H9 (cell line): Measurements from ENCODE around the gene LRRC36. TPM values are rescaled to one million over a fixed set of nuclear protein-coding genes. Genes with fewer than 3 reads are reported as not detected.
A peak's percentile ranks its signal among the peaks of the same experiment; 100 is the strongest.

Experiments
- DNase-seq: peaks from one replicate; pipeline ENCODE4 v3.0.0-alpha.2; 2017
- H2AFZ ChIP-seq: one replicate; pipeline ENCODE4 v1.6.1; 2013; ENCODE audit warnings: mild to moderate bottlenecking, low read length, control low read depth, moderate library complexity
- H2AK5ac ChIP-seq: 2 replicates; pipeline ENCODE4 v1.6.1; 2013; ENCODE audit warnings: low read length, control low read depth, mixed read lengths; ENCODE audit not compliant: insufficient read length
- H2BK120ac ChIP-seq: one replicate; pipeline ENCODE4 v1.6.1; 2013; ENCODE audit warnings: low read depth, mild to moderate bottlenecking, low read length, control low read depth, inconsistent platforms; ENCODE audit not compliant: poor library complexity, severe bottlenecking
- H2BK12ac ChIP-seq: 2 replicates; pipeline ENCODE4 v1.6.1; 2013; ENCODE audit warnings: low read length, control low read depth, mixed read lengths, low read depth; ENCODE audit not compliant: insufficient read length
- H2BK15ac ChIP-seq: 2 replicates; pipeline ENCODE4 v1.6.1; 2013; ENCODE audit warnings: low read depth, low read length, control low read depth
- H2BK20ac ChIP-seq: one replicate; pipeline ENCODE4 v1.6.1; 2013; ENCODE audit warnings: low read depth, mild to moderate bottlenecking, low read length, control low read depth, inconsistent platforms; ENCODE audit not compliant: poor library complexity, severe bottlenecking
- H2BK5ac ChIP-seq: 2 replicates; pipeline ENCODE4 v1.6.1; 2013; ENCODE audit warnings: low read length, control low read depth, mixed read lengths; ENCODE audit not compliant: insufficient read length
- H3K14ac ChIP-seq: 2 replicates; pipeline ENCODE4 v1.6.1; 2013; ENCODE audit warnings: low read length, control low read depth; ENCODE audit not compliant: insufficient read depth
- H3K18ac ChIP-seq: 2 replicates; pipeline ENCODE4 v1.6.1; 2013; ENCODE audit warnings: low read depth, mild to moderate bottlenecking, mixed read lengths, low read length, control low read depth; ENCODE audit not compliant: insufficient read length
- H3K23ac ChIP-seq: 2 replicates; pipeline ENCODE4 v1.6.1; 2013; ENCODE audit warnings: low read length, control low read depth, mixed read lengths, low read depth; ENCODE audit not compliant: insufficient read length
- H3K23me2 ChIP-seq: 2 replicates; pipeline ENCODE4 v1.6.1; 2013; ENCODE audit warnings: low read depth, mild to moderate bottlenecking, mixed read lengths, low read length, control low read depth; ENCODE audit not compliant: insufficient read length, poor library complexity, severe bottlenecking
- H3K27ac ChIP-seq: 2 replicates; pipeline ENCODE4 v1.5.1; 2013; ENCODE audit warnings: low read length, control low read depth, mixed read lengths, low read depth; ENCODE audit not compliant: insufficient read length
- H3K27me3 ChIP-seq: 2 replicates; pipeline ENCODE4 v1.6.1; 2013; ENCODE audit warnings: low read length, control low read depth, inconsistent platforms; ENCODE audit not compliant: insufficient read depth
- H3K4ac ChIP-seq: 2 replicates; pipeline ENCODE4 v1.6.1; 2013; ENCODE audit warnings: low read depth, mild to moderate bottlenecking, control low read depth, inconsistent platforms, low read length, moderate library complexity
- H3K4me1 ChIP-seq: 2 replicates; pipeline ENCODE4 v1.6.1; 2013; ENCODE audit warnings: low read length, control low read depth, inconsistent platforms; ENCODE audit not compliant: insufficient read depth
- H3K4me2 ChIP-seq: 2 replicates; pipeline ENCODE4 v1.6.1; 2013; ENCODE audit warnings: low read length, control low read depth, mixed read lengths; ENCODE audit not compliant: insufficient read length, insufficient read depth
- H3K56ac ChIP-seq: 2 replicates; pipeline ENCODE4 v1.6.1; 2013; ENCODE audit warnings: low read depth, mild to moderate bottlenecking, mixed read lengths, low read length, control low read depth; ENCODE audit not compliant: insufficient read length
- H3K79me1 ChIP-seq: 2 replicates; pipeline ENCODE4 v1.6.1; 2013; ENCODE audit warnings: low read depth, mild to moderate bottlenecking, moderate library complexity, low read length, control low read depth, inconsistent platforms; ENCODE audit not compliant: insufficient read depth, poor library complexity, severe bottlenecking
- H3K79me2 ChIP-seq: 2 replicates; pipeline ENCODE4 v1.6.1; 2013; ENCODE audit warnings: low read length, control low read depth, inconsistent platforms; ENCODE audit not compliant: insufficient read depth
- H3K9ac ChIP-seq: 2 replicates; pipeline ENCODE4 v1.6.1; 2013; ENCODE audit warnings: low read length, control low read depth, mixed read lengths; ENCODE audit not compliant: insufficient read length; ENCODE audit errors: extremely low read depth
- H3K9me3 ChIP-seq: one replicate; pipeline ENCODE4 v1.6.1; 2013; ENCODE audit warnings: low read depth, low read length, inconsistent platforms; ENCODE audit not compliant: control insufficient read depth
- H3T11ph ChIP-seq: one replicate; pipeline ENCODE4 v1.6.1; 2013; ENCODE audit warnings: mild to moderate bottlenecking, low read length, control low read depth, inconsistent platforms
- H4K20me1 ChIP-seq: one replicate; pipeline ENCODE4 v1.6.1; 2013; ENCODE audit not compliant: control insufficient read depth, insufficient read length, insufficient read depth
- H4K5ac ChIP-seq: 2 replicates; pipeline ENCODE4 v1.6.1; 2013; ENCODE audit warnings: low read depth, mild to moderate bottlenecking, mixed read lengths, low read length, control low read depth; ENCODE audit not compliant: insufficient read length
- H4K8ac ChIP-seq: replicated peaks from 2 replicates; pipeline ENCODE4 v1.6.1; 2013; ENCODE audit warnings: low read length, control low read depth, mixed read lengths, low read depth; ENCODE audit not compliant: insufficient read length
- H4K91ac ChIP-seq: 2 replicates; pipeline ENCODE4 v1.6.1; 2013; ENCODE audit warnings: low read depth, mild to moderate bottlenecking, moderate library complexity, mixed read lengths, low read length, control low read depth; ENCODE audit not compliant: insufficient read length
- H3K27ac Mint-ChIP-seq, 3 experiments: 2 replicates in 2 of 3; 3 replicates in 1 of 3; pipeline ENCODE4 v1.8.0; 2020 to 2021; ENCODE audit warnings: mixed read lengths in 3 of 3, mild to moderate bottlenecking in 1 of 3, moderate library complexity in 1 of 3
- H3K27me3 Mint-ChIP-seq: 2 replicates; pipeline ENCODE4 v1.8.0; 2021; ENCODE audit warnings: low read depth, mild to moderate bottlenecking, moderate library complexity, mixed read lengths
- H3K36me3 Mint-ChIP-seq, 3 experiments: 2 replicates in 2 of 3; 3 replicates in 1 of 3; pipeline ENCODE4 v1.8.0; 2020 to 2021; ENCODE audit warnings: low read depth in 3 of 3, mixed read lengths in 3 of 3; ENCODE audit not compliant: insufficient read depth in 1 of 3
- H3K4me1 Mint-ChIP-seq, 2 experiments: 2 replicates each; pipeline ENCODE4 v1.8.0; 2020; ENCODE audit warnings: mixed read lengths in 2 of 2
- H3K4me3 Mint-ChIP-seq, 2 experiments: 2 replicates in 1 of 2; 3 replicates in 1 of 2; pipeline ENCODE4 v1.8.0; 2020 to 2021; ENCODE audit warnings: mild to moderate bottlenecking in 2 of 2, mixed read lengths in 2 of 2, moderate library complexity in 1 of 2
- H3K9me3 Mint-ChIP-seq, 2 experiments: 2 replicates in 1 of 2; 3 replicates in 1 of 2; pipeline ENCODE4 v1.8.0; 2020; ENCODE audit warnings: mild to moderate bottlenecking in 2 of 2, mixed read lengths in 2 of 2, moderate library complexity in 1 of 2
- CTCF ChIP-seq: fragments of 200-600 bp; sonication (generic); conservative IDR thresholded peaks from 3 replicates; pipeline ENCODE4 v1.8.0; 2021; ENCODE audit warnings: antibody characterized with exemption, mild to moderate bottlenecking
- whole genome bisulfite sequencing: extraction: QIAGEN DNeasy Blood & Tissue Kit; methylation state at CpG from one replicate; pipeline ENCODE4 v1.1.7; 2013; ENCODE audit warnings: missing lambda C conversion rate, low lambda C conversion rate, mixed read lengths; ENCODE audit not compliant: insufficient read length; ENCODE audit errors: extremely low coverage; 5-methylcytosine and 5-hydroxymethylcytosine counted together
- total RNA-seq: library from RNA; stranded (reverse); gene quantifications from 2 replicates; pipeline ENCODE4 v1.2.1, GENCODE V29; 2021

LRRC36 gene
- total RNA-seq, 1 experiment from 2014 or later, result not detected

DNA sequence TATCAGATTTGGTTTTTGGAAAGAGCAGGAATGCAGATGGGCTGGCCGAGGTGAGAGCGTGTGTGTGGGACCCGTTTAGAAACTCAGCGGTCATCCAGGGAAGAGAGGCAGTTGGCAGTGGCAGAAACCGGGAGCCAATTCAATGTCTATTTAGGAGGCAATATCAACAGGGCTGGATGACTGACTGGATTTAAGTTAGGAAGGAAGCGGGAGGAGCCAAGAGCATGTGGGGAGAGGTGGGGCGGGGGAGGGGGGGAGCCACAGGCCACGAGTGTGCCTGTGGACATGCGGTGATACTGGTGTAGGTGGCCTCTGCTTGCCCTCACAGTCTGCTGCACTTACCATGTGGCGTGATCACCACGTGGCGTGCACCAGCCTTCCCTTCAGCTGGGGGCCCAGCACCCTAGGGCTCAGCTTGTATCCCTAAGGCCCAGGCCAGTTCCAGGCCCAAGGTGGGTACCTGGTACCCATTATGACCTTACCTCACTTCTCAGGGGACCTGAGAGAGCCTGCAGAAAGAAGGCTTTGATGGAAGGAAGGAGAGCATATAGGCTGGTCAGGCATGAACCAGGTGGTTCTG is 77.5 kb downstream of the LRRC36 start:
- H3K4me1 ChIP-seq, result peaks cover 8% of the 10 kb centered on the region; the same call in 1 of the 2 replicates
- H4K20me1 ChIP-seq, result peaks cover 2% of the 10 kb centered on the region
- H2BK20ac ChIP-seq, result no peak overlapping the region
- no peak overlapping the region for H3T11ph ChIP-seq
- H3K23me2 ChIP-seq, result no peaks in the 10 kb centered on the region
- Mint-ChIP-seq H3K36me3 (peaks cover 0 to 4% (median 0%) of the 10 kb centered on the region in 3 experiments; a peak in 2 of 7 replicates), H3K4me3 (no peak overlapping the region), H3K9me3 (no peaks in the 10 kb centered on the region), H3K27me3 (peaks cover 29% of the 10 kb centered on the region), H3K4me1 (peaks cover 40 to 44% of the 10 kb centered on the region in 2 experiments), H3K27ac (peak overlapping the region in 1 of 3 experiments; percentile 60; a peak in 1 of 7 replicates)
- no peak for TF ChIP-seq CTCF
- H2BK120ac ChIP-seq, result no peak overlapping the region
- no peak overlapping the region for H2AK5ac ChIP-seq
- no peak for DNase-seq
- no peak overlapping the region for H4K91ac ChIP-seq
- no peak overlapping the region for H3K18ac ChIP-seq
- no peak overlapping the region for H4K5ac ChIP-seq
- no peak overlapping the region for H3K56ac ChIP-seq
- H2AFZ ChIP-seq, result no peak overlapping the region
- no peak overlapping the region for H2BK12ac ChIP-seq
- H3K27ac ChIP-seq, result no peak overlapping the region
- no CpG with 5 or more reads among the region's 12 CpGs for WGBS
- no peak overlapping the region for H3K14ac ChIP-seq
- H2BK15ac ChIP-seq, result no peak overlapping the region
- no peaks in the 10 kb centered on the region for H3K9me3 ChIP-seq
- no peak overlapping the region for H2BK5ac ChIP-seq
- no peak overlapping the region for H3K4ac ChIP-seq
- H3K27me3 ChIP-seq, result no peaks in the 10 kb centered on the region
- no peak overlapping the region for H4K8ac ChIP-seq
- no peaks in the 10 kb centered on the region for H3K79me2 ChIP-seq
- no peak overlapping the region for H3K4me2 ChIP-seq
- H3K23ac ChIP-seq, result no peak overlapping the region
- no peak overlapping the region for H3K9ac ChIP-seq
- no peaks in the 10 kb centered on the region for H3K79me1 ChIP-seq
